Duodenal mucosa (tissue), 2 donors: Measurements from ENCODE around the gene ZFAND3.

Experiments used
- H3K27ac ChIP-seq: one replicate; pipeline ENCODE4 v1.7.0; 2013; ENCODE audit warnings: low read depth, low read length
- H3K27me3 ChIP-seq, 2 donors: one replicate each; pipeline ENCODE4 v1.7.0; 2013; ENCODE audit warnings: low read length in 2 of 2, control low read depth in 1 of 2; ENCODE audit not compliant: insufficient read depth in 2 of 2, control insufficient read depth in 1 of 2
- H3K36me3 ChIP-seq, 2 donors: one replicate each; pipeline ENCODE4 v1.7.0; 2013; ENCODE audit warnings: low read length in 2 of 2, control low read depth in 1 of 2; ENCODE audit not compliant: insufficient read depth in 2 of 2, control insufficient read depth in 1 of 2
- H3K4me1 ChIP-seq, 2 donors: one replicate each; pipeline ENCODE4 v1.7.0; 2013; ENCODE audit warnings: low read length in 2 of 2, control low read depth in 1 of 2; ENCODE audit not compliant: insufficient read depth in 2 of 2, control insufficient read depth in 1 of 2
- H3K4me3 ChIP-seq, 2 donors: one replicate each; pipeline ENCODE4 v1.7.0; 2013; ENCODE audit warnings: low read length in 2 of 2, low read depth in 1 of 2
- H3K9ac ChIP-seq, 2 donors: one replicate each; pipeline ENCODE4 v1.7.0; 2013; ENCODE audit warnings: low read length in 2 of 2, low read depth in 1 of 2
- H3K9me3 ChIP-seq, 2 donors: one replicate each; pipeline ENCODE4 v1.7.0; 2013; ENCODE audit warnings: low read length in 2 of 2, control low read depth in 1 of 2; ENCODE audit not compliant: control insufficient read depth in 1 of 2

The ZFAND3 gene

GRCh38 chr6:37845026-37845911 lies 25.7 kb downstream of the ZFAND3 start:
- H3K36me3 ChIP-seq = no peaks in the 10 kb centered on the region
- no peak overlapping the region for H3K9ac ChIP-seq
- H3K4me3 ChIP-seq = no peak overlapping the region
- no peaks in the 10 kb centered on the region for H3K9me3 ChIP-seq
- H3K27me3 ChIP-seq = no peaks in the 10 kb centered on the region
- no peak overlapping the region for H3K27ac ChIP-seq
- H3K4me1 ChIP-seq = peaks cover 0 to 18% of the 10 kb centered on the region in 2 donors

GRCh38 chr6:37845930-37846329 lies 26.4 kb downstream of the ZFAND3 start:
- Histone ChIP-seq H3K9ac (no peak overlapping the region), H3K4me1 (peaks cover 0 to 18% of the 10 kb centered on the region in 2 donors), H3K4me3 (no peak overlapping the region), H3K9me3 (no peaks in the 10 kb centered on the region), H3K27me3 (no peaks in the 10 kb centered on the region), H3K27ac (no peak overlapping the region), H3K36me3 (no peaks in the 10 kb centered on the region)

GRCh38 chr6:37847704-37848103 lies 28.2 kb downstream of the ZFAND3 start:
- peaks cover 0 to 18% of the 10 kb centered on the region in 2 donors for H3K4me1 ChIP-seq
- H3K27me3 ChIP-seq = no peaks in the 10 kb centered on the region
- H3K9me3 ChIP-seq = no peaks in the 10 kb centered on the region
- no peak overlapping the region for H3K9ac ChIP-seq
- no peaks in the 10 kb centered on the region for H3K36me3 ChIP-seq
- no peak overlapping the region for H3K27ac ChIP-seq
- no peak overlapping the region for H3K4me3 ChIP-seq

GRCh38 chr6:37848371-37848770 lies 28.8 kb downstream of the ZFAND3 start:
- Histone ChIP-seq H3K9me3 (no peaks in the 10 kb centered on the region), H3K4me1 (peaks cover 0 to 18% of the 10 kb centered on the region in 2 donors), H3K4me3 (no peak overlapping the region), H3K27ac (no peak overlapping the region), H3K36me3 (no peaks in the 10 kb centered on the region), H3K9ac (no peak overlapping the region), H3K27me3 (no peaks in the 10 kb centered on the region)

- Histone ChIP-seq H3K36me3 (no peaks in the 10 kb centered on the region), H3K9me3 (no peaks in the 10 kb centered on the region), H3K9ac (no peak overlapping the region), H3K27me3 (no peaks in the 10 kb centered on the region), H3K27ac (no peak overlapping the region), H3K4me3 (no peak overlapping the region), H3K4me1 (peaks cover 0 to 14% of the 10 kb centered on the region in 2 donors)
Measured at GRCh38 chr6:37850260-37850659, 30.7 kb downstream of the ZFAND3 start.

GRCh38 chr6:37850728-37851285 lies 31.3 kb downstream of the ZFAND3 start:
- Histone ChIP-seq H3K27me3 (no peaks in the 10 kb centered on the region), H3K4me3 (no peak overlapping the region), H3K9ac (no peak overlapping the region), H3K36me3 (no peaks in the 10 kb centered on the region), H3K9me3 (no peaks in the 10 kb centered on the region), H3K4me1 (peaks cover 0 to 9% of the 10 kb centered on the region in 2 donors), H3K27ac (no peak overlapping the region)

GRCh38 chr6:37851997-37852524 lies 32.5 kb downstream of the ZFAND3 start:
- H3K36me3 ChIP-seq = no peaks in the 10 kb centered on the region
- H3K9me3 ChIP-seq = no peaks in the 10 kb centered on the region
- H3K4me1 ChIP-seq = peaks cover 0 to 5% of the 10 kb centered on the region in 2 donors
- H3K27me3 ChIP-seq = no peaks in the 10 kb centered on the region
- no peak overlapping the region for H3K4me3 ChIP-seq
- H3K9ac ChIP-seq = no peak overlapping the region
- no peak overlapping the region for H3K27ac ChIP-seq

- Histone ChIP-seq H3K36me3 (no peaks in the 10 kb centered on the region), H3K27me3 (no peaks in the 10 kb centered on the region), H3K9me3 (no peaks in the 10 kb centered on the region), H3K9ac (no peak overlapping the region), H3K4me1 (no peaks in the 10 kb centered on the region), H3K27ac (no peak overlapping the region), H3K4me3 (no peak overlapping the region)
Measured at GRCh38 chr6:37856285-37856684, 36.8 kb downstream of the ZFAND3 start.

- H3K9me3 ChIP-seq = no peaks in the 10 kb centered on the region
- H3K4me1 ChIP-seq = peaks cover 0 to 4% of the 10 kb centered on the region in 2 donors
- no peak overlapping the region for H3K4me3 ChIP-seq
- no peak overlapping the region for H3K9ac ChIP-seq
- no peaks in the 10 kb centered on the region for H3K36me3 ChIP-seq
- no peaks in the 10 kb centered on the region for H3K27me3 ChIP-seq
- H3K27ac ChIP-seq = no peak overlapping the region
Measured at GRCh38 chr6:37858363-37858762, 38.8 kb downstream of the ZFAND3 start.

- Histone ChIP-seq H3K9ac (no peak overlapping the region), H3K36me3 (no peaks in the 10 kb centered on the region), H3K27ac (no peak overlapping the region), H3K4me1 (peaks cover 0 to 5% of the 10 kb centered on the region in 2 donors), H3K9me3 (no peaks in the 10 kb centered on the region), H3K4me3 (no peak overlapping the region), H3K27me3 (no peaks in the 10 kb centered on the region)
Measured at GRCh38 chr6:37860226-37860839, 40.8 kb downstream of the ZFAND3 start.
